ENCODE measurements around the gene LCP2. TPM values are rescaled to one million over a fixed set of nuclear protein-coding genes. Genes with fewer than 3 reads are reported as not detected.

LCP2 gene
- total RNA-seq, 1 experiment from 2014 or later: not detected

- Histone ChIP-seq H3K27ac (ENCODE audit: insufficient read length, low read depth, low read length) (no peak overlapping the region), H4K20me1 (ENCODE audit: control insufficient read depth, insufficient read depth, insufficient read length) (no peaks in the 10 kb centered on the region), H2BK12ac (ENCODE audit: insufficient read length, low read depth, low read length) (no peak overlapping the region), H4K91ac (ENCODE audit: insufficient read length, low read depth, low read length) (no peak overlapping the region), H3K9me3 (ENCODE audit: control insufficient read depth, low read depth, low read length) (peaks cover 14% of the 10 kb centered on the region), H3K79me2 (ENCODE audit: insufficient read depth, low read length) (no peaks in the 10 kb centered on the region), H3K18ac (ENCODE audit: insufficient read length, low read depth, low read length) (no peak overlapping the region), H3K14ac (ENCODE audit: insufficient read depth, low read length) (no peak overlapping the region), H3K27me3 (ENCODE audit: insufficient read depth, low read length) (no peaks in the 10 kb centered on the region; the same call in 1 of the 2 replicates), H2AK5ac (ENCODE audit: insufficient read length, low read length) (no peak overlapping the region), H3T11ph (ENCODE audit: low read length) (no peak overlapping the region), H3K4me2 (ENCODE audit: insufficient read depth, insufficient read length, low read length) (no peak overlapping the region), H2BK15ac (ENCODE audit: low read depth, low read length) (no peak overlapping the region), H4K5ac (ENCODE audit: insufficient read length, low read depth, low read length) (no peak overlapping the region), H3K79me1 (ENCODE audit: insufficient read depth, low read depth, low read length, poor library complexity, severe bottlenecking) (no peaks in the 10 kb centered on the region), H3K23me2 (ENCODE audit: insufficient read length, low read depth, low read length, poor library complexity, severe bottlenecking) (no peaks in the 10 kb centered on the region), H3K9ac (ENCODE audit: extremely low read depth, insufficient read length, low read length) (no peak overlapping the region), H3K23ac (ENCODE audit: insufficient read length, low read depth, low read length) (no peak overlapping the region), H2BK20ac (ENCODE audit: low read depth, low read length, poor library complexity, severe bottlenecking) (no peak overlapping the region), H2BK5ac (ENCODE audit: insufficient read length, low read length) (no peak overlapping the region), H4K8ac (replicated peaks; ENCODE audit: insufficient read length, low read depth, low read length) (no peak overlapping the region), H3K4me1 (ENCODE audit: insufficient read depth, low read length) (peaks cover 19% of the 10 kb centered on the region; the same call in 1 of the 2 replicates), H3K4ac (ENCODE audit: low read depth, low read length) (no peak overlapping the region), H3K56ac (ENCODE audit: insufficient read length, low read depth, low read length) (no peak overlapping the region), H2BK120ac (ENCODE audit: low read depth, low read length, poor library complexity, severe bottlenecking) (no peak overlapping the region), H2AFZ (ENCODE audit: low read length) (no peak overlapping the region)
- Mint-ChIP-seq H3K27ac (peak overlapping the region in 2 of 3 experiments; percentile 10 to 31; a peak in 1 of 7 replicates), H3K4me3 (no peak overlapping the region), H3K9me3 (peaks cover 10 to 13% of the 10 kb centered on the region in 2 experiments), H3K36me3 (ENCODE audit: insufficient read depth in 1 of 3, low read depth in 3 of 3) (peaks cover 3 to 12% (median 3%) of the 10 kb centered on the region in 3 experiments; a peak in 6 of 7 replicates), H3K27me3 (ENCODE audit: low read depth) (peaks cover 20% of the 10 kb centered on the region), H3K4me1 (peaks cover 42 to 52% of the 10 kb centered on the region in 2 experiments)
- no peak for TF ChIP-seq CTCF (conservative IDR thresholded peaks at IDR 0.05)
- WGBS (ENCODE audit: extremely low coverage, insufficient read length, low lambda C conversion rate): no CpG with 5 or more reads among the region's 4 CpGs
- DNase-seq: no peak
Observed at GRCh38 chr5:170279459-170279817, 18.1 kb downstream of the LCP2 start.

Measured in H9 (cell line).